HCT116 (cell line): ENCODE results near the gene ZNF592. TPM values are rescaled to one million over a fixed set of nuclear protein-coding genes. Genes with fewer than 3 reads are reported as not detected.

Source experiments
- ATAC-seq: fragments of 200-7000 bp; cut with Tn5 transposase; 2 replicates; pipeline ENCODE4 v1.9.1; 2020; ENCODE audit warnings: mild to moderate bottlenecking, moderate library complexity
- BruUV-seq: library from RNA; stranded (reverse); fragments of 400-500 nt; replicated peaks from 2 replicates; lab custom pipeline; 2021; lab: Mats Ljungman, UMichigan
- CTCF ChIA-PET: fragments of 300-600 bp; sonication (Branson Sonifier 250); formaldehyde crosslinking; loops from one replicate; lab custom pipeline; 2021; ENCODE audit warnings: antibody characterized with exemption; lab: Charles Lee
- POLR2A ChIA-PET: fragments of 300-600, 350-600 bp; sonication (Branson Sonifier 250); formaldehyde crosslinking; loops from one replicate; lab custom pipeline; 2021; ENCODE audit warnings: antibody characterized with exemption; lab: Charles Lee
- RAD21 ChIA-PET, 2 experiments: fragments of 300-600 bp; sonication (Branson Sonifier 250); formaldehyde crosslinking; loops; one replicate each; lab custom pipeline; 2023; ENCODE audit warnings: low total read pairs in 2 of 2; ENCODE audit not compliant: uncharacterized antibody in 2 of 2, unreplicated experiment in 2 of 2, low non-redundant PET in 1 of 2; lab: Charles Lee
- DNase-seq: peaks from one replicate; pipeline ENCODE4 v3.0.0-alpha.2; 2010; ENCODE audit warnings: low read depth, low spot score
- H2AFZ ChIP-seq: fragments of 200-600 bp; shearing (Covaris generic), sonication (generic); 2 replicates; pipeline ENCODE4 v1.6.1; 2017; ENCODE audit warnings: low read depth, mixed run types, mixed read lengths, antibody characterized with exemption, low read length; ENCODE audit not compliant: poor library complexity, severe bottlenecking
- H3K27ac ChIP-seq: 2 replicates; pipeline ENCODE4 v1.5.1; 2012; ENCODE audit warnings: low read depth, low read length
- H3K27me3 ChIP-seq: fragments of 200-600 bp; sonication (generic); 2 replicates; pipeline ENCODE4 v1.6.1; 2016; ENCODE audit warnings: mixed run types, low read length, mixed read lengths; ENCODE audit not compliant: insufficient read depth
- H3K36me3 ChIP-seq, 2 experiments: fragments of 200-500 bp in 1 of 2; fragments of 200-600 bp in 1 of 2; sonication (Bioruptor generic) in 1 of 2; sonication (generic) in 1 of 2; 2 replicates each; pipeline versions ENCODE4 v1.5.1 to v1.6.1; 2014 to 2016; ENCODE audit warnings: low read length in 2 of 2, inconsistent platforms in 1 of 2, mixed read lengths in 1 of 2, mixed run types in 1 of 2; ENCODE audit not compliant: insufficient read depth in 2 of 2, control insufficient read depth in 1 of 2
- H3K4me1 ChIP-seq, 2 experiments: fragments of 200-600 bp in 1 of 2; sonication (generic) in 1 of 2; 2 replicates each; pipeline versions ENCODE4 v1.5.1 to v1.6.1; 2012 to 2017; ENCODE audit warnings: low read length in 2 of 2, inconsistent platforms in 1 of 2, mild to moderate bottlenecking in 1 of 2, mixed read lengths in 1 of 2, mixed run types in 1 of 2, moderate library complexity in 1 of 2; ENCODE audit not compliant: insufficient read depth in 2 of 2, control insufficient read depth in 1 of 2
- H3K4me2 ChIP-seq: fragments of 200-600 bp; sonication (generic); 2 replicates; pipeline ENCODE4 v1.6.1; 2017; ENCODE audit warnings: mixed run types, low read length, mixed read lengths
- H3K4me3 ChIP-seq, 2 experiments: fragments of 200-600 bp in 1 of 2; sonication (generic) in 1 of 2; replicated peaks in 1 of 2; 2 replicates each; pipeline ENCODE4 v1.5.1; 2011 to 2016; ENCODE audit warnings: low read length in 2 of 2, control low read depth in 1 of 2, low read depth in 1 of 2, mild to moderate bottlenecking in 1 of 2, mixed read lengths in 1 of 2, mixed run types in 1 of 2
- H3K79me2 ChIP-seq: fragments of 200-600 bp; sonication (generic); 2 replicates; pipeline ENCODE4 v1.6.1; 2017; ENCODE audit warnings: mild to moderate bottlenecking, mixed run types, low read length, moderate library complexity, mixed read lengths; ENCODE audit not compliant: insufficient read depth
- H3K9ac ChIP-seq: fragments of 200-600 bp; sonication (generic); 2 replicates; pipeline ENCODE4 v1.6.1; 2016; ENCODE audit warnings: low read length, mixed read lengths
- H3K9me2 ChIP-seq: fragments of 200-600 bp; sonication (generic), shearing (Covaris generic); 2 replicates; pipeline ENCODE4 v1.6.1; 2017; ENCODE audit warnings: mixed run types, mild to moderate bottlenecking, moderate library complexity; ENCODE audit not compliant: insufficient read depth
- H3K9me3 ChIP-seq, 2 experiments: fragments of 200-500 bp in 1 of 2; fragments of 200-600 bp in 1 of 2; sonication (Bioruptor generic) in 1 of 2; sonication (generic) in 1 of 2; 2 replicates each; pipeline ENCODE4 v1.6.1; 2014 to 2017; ENCODE audit warnings: low read length in 2 of 2, mixed read lengths in 2 of 2, inconsistent platforms in 1 of 2, low read depth in 1 of 2, mild to moderate bottlenecking in 1 of 2, mixed run types in 1 of 2, moderate library complexity in 1 of 2; ENCODE audit not compliant: control insufficient read depth in 1 of 2, insufficient read depth in 1 of 2
- H4K20me1 ChIP-seq: fragments of 200-600 bp; sonication (generic), shearing (Covaris generic); 2 replicates; pipeline ENCODE4 v1.6.1; 2017; ENCODE audit warnings: mixed run types, mild to moderate bottlenecking, moderate library complexity; ENCODE audit not compliant: insufficient read depth
- ATF3 ChIP-seq: IDR thresholded peaks from 2 replicates; pipeline ENCODE4 v1.6.1; 2012
- CBX3 ChIP-seq: IDR thresholded peaks from 2 replicates; pipeline ENCODE4 v1.6.1; 2012; ENCODE audit warnings: low read depth
- CTCF ChIP-seq, 3 experiments: fragments of 200-600 bp in 1 of 3; sonication (generic) in 1 of 3; IDR thresholded peaks in 2 of 3; conservative IDR thresholded peaks in 1 of 3; 2 replicates each; pipeline ENCODE4 v1.5.1; 2012 to 2017; ENCODE audit warnings: low read depth in 2 of 3, low read length in 2 of 3, antibody characterized with exemption in 1 of 3, borderline replicate concordance in 1 of 3, control low read depth in 1 of 3, mild to moderate bottlenecking in 1 of 3, mixed read lengths in 1 of 3, mixed run types in 1 of 3, moderate library complexity in 1 of 3; ENCODE audit not compliant: insufficient read depth in 1 of 3
- ELF1 ChIP-seq: IDR thresholded peaks from 2 replicates; pipeline ENCODE4 v1.6.1; 2012; ENCODE audit warnings: low read depth, borderline replicate concordance
- MAX ChIP-seq: IDR thresholded peaks from 2 replicates; pipeline ENCODE4 v1.6.1; 2012
- SIN3A ChIP-seq: IDR thresholded peaks from 2 replicates; pipeline ENCODE4 v1.6.1; 2012; ENCODE audit warnings: low read depth
- SP1 ChIP-seq: IDR thresholded peaks from 2 replicates; pipeline ENCODE4 v1.6.1; 2012; ENCODE audit warnings: low read depth
- SRF ChIP-seq: IDR thresholded peaks from 2 replicates; pipeline ENCODE4 v1.6.1; 2012; ENCODE audit warnings: low read depth
- ZBTB33 ChIP-seq: IDR thresholded peaks from 2 replicates; pipeline ENCODE4 v1.6.1; 2011; ENCODE audit warnings: mild to moderate bottlenecking, low read length, moderate library complexity; ENCODE audit not compliant: insufficient replicate concordance; ENCODE audit errors: extremely low read depth
- ZNF274 ChIP-seq: fragments of 200-500 bp; sonication (Bioruptor generic); IDR thresholded peaks from 2 replicates; pipeline ENCODE4 v1.6.1; 2014; ENCODE audit warnings: mild to moderate bottlenecking, low read depth, low read length, inconsistent platforms
- intact Hi-C: fragments of 100-400 bp; cut with micrococcal nuclease; formaldehyde crosslinking; loops from 2 replicates; pipeline ENCODE4 v1.10.0; 2022
- total RNA-seq: library from RNA; stranded (reverse); gene quantifications from one replicate; pipeline ENCODE4 v1.2.1, GENCODE V29; 2021; ENCODE audit not compliant: unreplicated experiment

Gene ZNF592
- total RNA-seq, 1 experiment from 2014 or later: 26.4 TPM

- intact Hi-C loops: no loop called here
- Histone ChIP-seq H3K4me1 (no peaks in the 10 kb centered on the region), H3K9me2 (no peaks in the 10 kb centered on the region), H3K9me3 (no peaks in the 10 kb centered on the region), H3K4me2 (no peak overlapping the region)
- RAD21 ChIA-PET: no interaction called here
- BruUV-seq: no TSS peak
- TF ChIP-seq SP1 (no peak), ZBTB33 (no peak), CTCF (IDR thresholded peaks at IDR 0.05 in 2 of 3, conservative IDR thresholded peaks at IDR 0.05 in 1 of 3; ENCODE audit: borderline replicate concordance in 1 of 3, insufficient read depth in 1 of 3, low read depth in 2 of 3, low read length in 2 of 3) (no peak), ELF1 (no peak), ZNF274 (no peak), SRF (no peak), ATF3 (no peak), MAX (no peak), SIN3A (no peak), CBX3 (no peak)
- TF ChIP-seq, all 23 proteins: peak for 0
- H3K27me3 ChIP-seq: no peaks in the 10 kb centered on the region
- CTCF ChIA-PET: no interaction called here
- no peaks in the 10 kb centered on the region for H4K20me1 ChIP-seq
- POLR2A ChIA-PET: no interaction called here
- H3K36me3 ChIP-seq: peaks cover 8 to 26% of the 10 kb centered on the region in 2 experiments; a peak in 2 of 4 replicates
- ATAC-seq (no peak), DNase-seq (no peak)
- no peak overlapping the region for H3K4me3 ChIP-seq
- peaks cover 53% of the 10 kb centered on the region for H3K79me2 ChIP-seq
- no peak overlapping the region for H2AFZ ChIP-seq
- no peak overlapping the region for H3K9ac ChIP-seq
- no peak overlapping the region for H3K27ac ChIP-seq
These were observed 41.4 kb downstream of the ZNF592 start for GRCh38 chr15:84789762-84790161.
